Heart left ventricle (tissue), 16 donors: ENCODE data around the gene LRPAP1. TPM values are rescaled to one million over a fixed set of nuclear protein-coding genes. Genes with fewer than 3 reads are reported as not detected.
"Not testable (repeated sequence)": the region's sequence is repeated elsewhere in the genome, so short reads cannot be mapped to it uniquely, and the experiment has no call there.

ENCODE experiments used
- ATAC-seq, 4 donors: fragments of 200-7000 bp; cut with Tn5 transposase; one replicate each; pipeline ENCODE4 v1.9.1; 2020 to 2022; ENCODE audit warnings: moderate library complexity in 4 of 4, mild to moderate bottlenecking in 3 of 4, moderate number of reproducible peaks in 1 of 4
- DNase-seq, 5 donors: peaks; one replicate each; pipeline ENCODE4 v3.0.0-alpha.2; 2020
- H3K27ac ChIP-seq, 12 donors: fragments of 200-600 bp; sonication (generic) in 4 of 12; one replicate each; pipeline versions ENCODE4 v1.5.0 to v1.8.0; 2016 to 2022; ENCODE audit warnings: mild to moderate bottlenecking in 2 of 12
- H3K27me3 ChIP-seq, 9 donors: fragments of 200-600 bp; sonication (generic) in 2 of 9; one replicate each; pipeline versions ENCODE4 v1.5.1 to v1.8.0; 2016 to 2022; ENCODE audit warnings: mild to moderate bottlenecking in 3 of 9
- H3K36me3 ChIP-seq, 9 donors: fragments of 200-600 bp; sonication (generic) in 2 of 9; one replicate each; pipeline versions ENCODE4 v1.5.0 to v1.8.0; 2018 to 2022; ENCODE audit warnings: mild to moderate bottlenecking in 2 of 9
- H3K4me1 ChIP-seq, 12 donors: fragments of 200-600 bp; sonication (generic) in 4 of 12; one replicate each; pipeline versions ENCODE4 v1.5.0 to v1.8.0; 2016 to 2022; ENCODE audit warnings: mild to moderate bottlenecking in 3 of 12
- H3K4me3 ChIP-seq, 12 donors: fragments of 200-600 bp; sonication (generic) in 4 of 12; one replicate each; pipeline versions ENCODE4 v1.5.0 to v1.8.0; 2017 to 2022; ENCODE audit warnings: mild to moderate bottlenecking in 9 of 12, moderate library complexity in 4 of 12
- H3K9me3 ChIP-seq, 12 donors: fragments of 200-600 bp; sonication (generic) in 4 of 12; one replicate each; pipeline versions ENCODE4 v1.5.0 to v1.8.0; 2016 to 2022; ENCODE audit warnings: mild to moderate bottlenecking in 1 of 12
- CTCF ChIP-seq, 12 donors: fragments of 200-600 bp; sonication (generic) in 4 of 12; IDR thresholded peaks; one replicate each; pipeline versions ENCODE4 v1.5.0 to v1.8.0; 2018 to 2022; ENCODE audit warnings: antibody characterized with exemption in 12 of 12, mild to moderate bottlenecking in 5 of 12
- POLR2A ChIP-seq, 2 donors: fragments of 450-650 bp; IDR thresholded peaks; one replicate each; pipeline ENCODE4 v1.6.1; 2017; ENCODE audit warnings: antibody characterized with exemption in 2 of 2, mild to moderate bottlenecking in 2 of 2, moderate library complexity in 2 of 2
- WGBS, 4 donors: extraction: QIAGEN DNeasy Blood & Tissue Kit in 2 of 4; methylation state at CpG; one replicate each; pipeline versions ENCODE4 v1.1.5 to v1.1.7; 2013 to 2018; 5-methylcytosine and 5-hydroxymethylcytosine counted together
- intact Hi-C, 10 donors: fragments of 100-400 bp; cut with DNase I; formaldehyde crosslinking; loops; one replicate each; pipeline versions ENCODE4 v1.11.1 to v1.14.2; 2022
- polyA plus RNA-seq, 2 donors: library from polyadenylated mRNA; stranded (reverse); fragments of 200-250 nt; gene quantifications; one replicate each; pipeline ENCODE4 v1.2.3, GENCODE V29; 2013
- total RNA-seq, 9 donors: library from RNA; depleted of rRNA in 2 of 9; stranded (reverse); fragments of >200 nt in 2 of 9; fragmentation: NEBNext Ultra II Directional in 3 of 9; extraction: Animal tissue kit (Norgen Biotek cat#: 25700) in 3 of 9; gene quantifications; one replicate each; pipeline versions ENCODE4 v1.1.0 to v1.2.4, GENCODE V29; 2016 to 2023
- donor health status: ischemic (EF 13 %, LVEDD 7.1; RV severe dilation, severe dysfunction).
- donor health status: healthy with polysubstance abuse.
- donor health status: DM: no; HTN: yes; CAD: no.
- donor health status: DM: no; HTN: no; CAD: no.
- donor health status: ischemic (EF 25% LVEDD 6.9; RV normal size, moderate dysfunction).
- donor health status: ischemic (EF 25% LVEDD 5.7; RV mildly dilated, moderate dysfunction).
- donor health status: healthy.
- donor health status: DM: yes; HTN: yes; CAD: no.
- donor health status: ischemic (EF 35%, LVEDD 5.7; RV mildly dilated, moderate dysfunction).
- donor health status: nonischemic (EF 11% LVEDD 7.7; RV severe dilation, severe dysfunction).
- donor health status: DM: yes; HTN: yes; CAD: no.
- donor health status: PGD.
- donor health status: ischemic (EF 29% LVEDD 5.4; RV normal size, mild dysfunction).
- donor health status: nonischemic (EF 23%, LVEDD 6.1; RV moderate dilation, normal function).

The LRPAP1 gene
- total and polyA plus RNA-seq, 11 donors, result 105 to 389 (median 283) TPM

- TF ChIP-seq POLR2A (IDR thresholded peaks at IDR 0.05), result no peak
- TF ChIP-seq CTCF (IDR thresholded peaks at IDR 0.05), result no peak
- intact Hi-C loops, result loop anchor here in 1 of 10 donors (10.0 kb wide), 1 partner anchor 303 kb away; no protein-coding TSS in a partner anchor
- ATAC-seq (no peak), DNase-seq (peak in 1 of 5 donors; percentile 9)
- no peak overlapping the region for H3K4me3 ChIP-seq
- H3K27ac ChIP-seq, result no peak overlapping the region
- WGBS, 4 donors, result 83 to 93% (median 87%) methylated on average over 11 of the region's 11 CpGs
- H3K36me3 ChIP-seq, result no peaks in the 10 kb centered on the region
- no peaks in the 10 kb centered on the region for H3K9me3 ChIP-seq
- no peaks in the 10 kb centered on the region for H3K4me1 ChIP-seq
- H3K27me3 ChIP-seq, result peaks cover 0 to 8% (median 0%) of the 10 kb centered on the region in 9 donors
Measured at GRCh38 chr4:3571921-3572320, 39.7 kb upstream of the LRPAP1 start.

GRCh38 chr4:3570923-3571322, 38.7 kb upstream of the LRPAP1 start:
- not testable (repeated sequence) for H3K4me3 ChIP-seq, H3K9me3 ChIP-seq, H3K4me1 ChIP-seq, ATAC-seq, H3K36me3 ChIP-seq, H3K27ac ChIP-seq, H3K27me3 ChIP-seq
- intact Hi-C loops, result loop anchor here in 1 of 10 donors (10.0 kb wide), 1 partner anchor 304 kb away; no protein-coding TSS in a partner anchor
- DNase-seq, result peak in 1 of 5 donors; percentile 39
- 29 to 51% (median 39%) methylated on average over 12 to 15 of the region's 15 CpGs for WGBS, 4 donors

DNA sequence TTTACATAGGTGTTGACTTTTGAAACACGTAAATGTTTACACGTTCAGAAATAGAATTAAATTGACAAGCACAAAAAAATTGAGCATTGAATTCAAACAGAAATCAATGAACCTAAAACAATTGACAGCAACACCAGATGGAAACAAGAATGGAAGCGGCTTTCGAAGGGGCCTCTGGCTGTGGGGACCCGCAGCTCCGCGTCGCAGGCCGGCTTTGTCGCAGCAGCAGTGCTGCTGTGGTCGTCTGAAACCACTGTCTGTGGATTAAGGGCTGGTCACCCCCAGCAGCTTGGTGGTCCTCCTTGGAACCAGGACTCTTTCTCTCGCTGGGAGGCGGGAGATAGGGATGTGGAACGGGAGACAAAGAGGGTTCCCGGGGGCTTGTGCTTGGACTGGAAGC, 37.4 kb upstream of the LRPAP1 start:
- H3K27ac ChIP-seq, H3K4me3 ChIP-seq, ATAC-seq, DNase-seq, H3K27me3 ChIP-seq, H3K9me3 ChIP-seq, H3K4me1 ChIP-seq, H3K36me3 ChIP-seq: not testable (repeated sequence)
- WGBS, 4 donors, result 82 to 90% (median 85%) methylated on average over 10 to 15 of the region's 15 CpGs
- intact Hi-C loops, result loop anchor here in 2 of 10 donors (10.0 kb wide), 1 partner anchor 305 kb away; no protein-coding TSS in a partner anchor

- DNase-seq, result peak in 1 of 5 donors; percentile 15
- not testable (repeated sequence) for H3K27ac ChIP-seq, H3K4me1 ChIP-seq, H3K9me3 ChIP-seq, H3K4me3 ChIP-seq, ATAC-seq, H3K27me3 ChIP-seq, H3K36me3 ChIP-seq
- WGBS, 4 donors, result 60 to 84% (median 75%) methylated on average over 5 to 14 of the region's 14 CpGs
- intact Hi-C loops, result loop anchor here in 1 of 10 donors (10.0 kb wide), 1 partner anchor 308 kb away; no protein-coding TSS in a partner anchor
Measured at GRCh38 chr4:3566701-3567100, 34.5 kb upstream of the LRPAP1 start.

DNA sequence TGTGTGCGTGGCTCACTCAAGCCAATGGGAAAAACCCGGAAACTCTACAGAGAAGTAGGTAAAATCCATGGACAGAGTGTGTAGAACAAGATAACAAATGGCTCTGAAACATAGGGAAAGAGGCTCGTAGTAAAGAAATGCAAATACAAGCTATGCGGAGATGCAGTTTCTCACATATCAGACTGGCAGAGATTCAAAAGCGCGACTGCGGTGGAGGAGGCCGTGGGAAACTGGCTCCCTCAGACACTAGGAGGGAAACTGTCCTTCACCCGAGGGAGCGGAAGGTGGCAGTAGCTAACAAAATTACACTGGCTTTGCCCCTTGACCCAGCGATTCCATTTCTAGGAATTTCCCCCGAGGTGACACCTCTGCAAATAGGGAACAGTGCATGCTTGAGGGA, 34.1 kb upstream of the LRPAP1 start:
- ATAC-seq, H3K27me3 ChIP-seq, H3K27ac ChIP-seq, H3K4me3 ChIP-seq, H3K4me1 ChIP-seq, H3K36me3 ChIP-seq, H3K9me3 ChIP-seq: not testable (repeated sequence)
- 25 to 38% (median 33%) methylated on average over 9 to 10 of the region's 12 CpGs for WGBS, 4 donors
- peak in 2 of 12 donors; percentile 10 to 17 for TF ChIP-seq CTCF (IDR thresholded peaks at IDR 0.05)
- peak in 1 of 5 donors; percentile 20 for DNase-seq
- intact Hi-C loops, result loop anchor here in 1 of 10 donors (10.0 kb wide), 1 partner anchor 308 kb away; no protein-coding TSS in a partner anchor

DNA sequence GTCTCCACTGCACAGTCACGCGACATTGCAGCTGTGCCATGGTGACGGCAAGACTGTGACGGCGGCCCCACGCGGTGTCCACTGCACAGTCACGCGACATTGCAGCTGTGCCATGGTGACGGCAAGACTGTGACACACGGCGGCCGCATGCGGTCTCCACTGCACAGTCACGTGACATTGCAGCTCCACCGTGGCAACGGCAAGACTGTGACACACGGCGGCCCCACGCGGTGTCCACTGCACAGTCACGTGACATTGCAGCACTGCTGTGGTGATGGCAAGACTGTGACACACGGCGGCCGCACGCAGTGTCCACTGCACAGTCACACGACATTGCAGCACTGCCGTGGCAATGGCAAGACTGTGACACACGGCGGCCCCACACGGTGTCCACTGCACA, 32.7 kb upstream of the LRPAP1 start:
- ATAC-seq, H3K4me1 ChIP-seq, H3K9me3 ChIP-seq, H3K27me3 ChIP-seq, DNase-seq, H3K36me3 ChIP-seq, H3K4me3 ChIP-seq, H3K27ac ChIP-seq: not testable (repeated sequence)
- 94 to 96% (median 95%) methylated on average over 30 to 31 of the region's 31 CpGs for WGBS, 4 donors
- intact Hi-C loops, result loop anchor here in 1 of 10 donors (10.0 kb wide), 1 partner anchor 310 kb away; no protein-coding TSS in a partner anchor
